Tibial nerve (tissue), 4 donors: ENCODE measurements around the gene PHACTR1. TPM values are rescaled to one million over a fixed set of nuclear protein-coding genes. Genes with fewer than 3 reads are reported as not detected.

Experiments
- DNase-seq, 2 donors: peaks; one replicate each; pipeline ENCODE4 v3.0.0-alpha.2; 2019; ENCODE audit warnings: low spot score in 2 of 2
- H3K27ac ChIP-seq, 4 donors: fragments of 200-600 bp; sonication (generic) in 3 of 4; one replicate each; pipeline ENCODE4 v1.5.1; 2017 to 2019; ENCODE audit warnings: mild to moderate bottlenecking in 1 of 4
- H3K27me3 ChIP-seq, 2 donors: fragments of 200-600 bp; sonication (generic) in 1 of 2; one replicate each; pipeline versions ENCODE4 v1.5.1 to v1.6.0; 2017 to 2019
- H3K36me3 ChIP-seq, 3 donors: fragments of 200-600 bp; sonication (generic); one replicate each; pipeline ENCODE4 v1.5.1; 2018 to 2019
- H3K4me1 ChIP-seq, 4 donors: fragments of 200-600 bp; sonication (generic) in 3 of 4; one replicate each; pipeline ENCODE4 v1.5.1; 2017 to 2019
- H3K4me3 ChIP-seq, 4 donors: fragments of 200-600 bp; sonication (generic) in 3 of 4; one replicate each; pipeline ENCODE4 v1.5.1; 2017 to 2019; ENCODE audit warnings: mild to moderate bottlenecking in 1 of 4, moderate library complexity in 1 of 4
- H3K9me3 ChIP-seq, 4 donors: fragments of 200-600 bp; sonication (generic) in 3 of 4; one replicate each; pipeline ENCODE4 v1.5.1; 2017 to 2019
- EP300 ChIP-seq, 2 donors: sonication (generic); formaldehyde crosslinking; IDR thresholded peaks; one replicate each; pipeline ENCODE4 v1.6.1; 2017; ENCODE audit warnings: antibody characterized with exemption in 2 of 2, mild to moderate bottlenecking in 1 of 2
- POLR2A ChIP-seq, 2 donors: fragments of 450-650 bp; IDR thresholded peaks; one replicate each; pipeline ENCODE4 v1.6.1; 2017; ENCODE audit warnings: antibody characterized with exemption in 2 of 2, mild to moderate bottlenecking in 2 of 2, moderate library complexity in 2 of 2
- WGBS, 2 donors: methylation state at CpG; one replicate each; pipeline ENCODE4 v1.1.5; 2018; 5-methylcytosine and 5-hydroxymethylcytosine counted together
- total RNA-seq, 4 donors: library from RNA; depleted of rRNA; stranded (reverse); fragments of >200 nt; gene quantifications; one replicate each; pipeline ENCODE4 v1.1.0, GENCODE V29; 2016
- TF ChIP-seq, protein P1 (sequence below), 5 experiments: fragments of 200-600 bp in 3 of 5; fragments of 450-650 bp in 2 of 5; sonication (generic) in 3 of 5; IDR thresholded peaks; one replicate each; pipeline ENCODE4 v1.5.1; 2016 to 2019; ENCODE audit warnings: antibody characterized with exemption in 5 of 5, mild to moderate bottlenecking in 3 of 5, moderate library complexity in 2 of 5

The PHACTR1 gene
- total RNA-seq, 4 donors from 2014 or later: 1.5 to 2.7 (median 1.6) TPM

GRCh38 chr6:12715437-12715836, 1.1 kb upstream of the PHACTR1 start:
- WGBS, 2 donors: 93 to 95% methylated on average over 2 of the region's 2 CpGs
- H3K9me3 ChIP-seq: no peaks in the 10 kb centered on the region
- H3K4me1 ChIP-seq: no peaks in the 10 kb centered on the region
- no peak for DNase-seq
- peaks cover 0 to 25% of the 10 kb centered on the region in 2 donors for H3K27me3 ChIP-seq
- TF ChIP-seq EP300 (IDR thresholded peaks at IDR 0.05): no peak
- no peak for TF ChIP-seq POLR2A (IDR thresholded peaks at IDR 0.05)
- TF ChIP-seq, protein P1, sequence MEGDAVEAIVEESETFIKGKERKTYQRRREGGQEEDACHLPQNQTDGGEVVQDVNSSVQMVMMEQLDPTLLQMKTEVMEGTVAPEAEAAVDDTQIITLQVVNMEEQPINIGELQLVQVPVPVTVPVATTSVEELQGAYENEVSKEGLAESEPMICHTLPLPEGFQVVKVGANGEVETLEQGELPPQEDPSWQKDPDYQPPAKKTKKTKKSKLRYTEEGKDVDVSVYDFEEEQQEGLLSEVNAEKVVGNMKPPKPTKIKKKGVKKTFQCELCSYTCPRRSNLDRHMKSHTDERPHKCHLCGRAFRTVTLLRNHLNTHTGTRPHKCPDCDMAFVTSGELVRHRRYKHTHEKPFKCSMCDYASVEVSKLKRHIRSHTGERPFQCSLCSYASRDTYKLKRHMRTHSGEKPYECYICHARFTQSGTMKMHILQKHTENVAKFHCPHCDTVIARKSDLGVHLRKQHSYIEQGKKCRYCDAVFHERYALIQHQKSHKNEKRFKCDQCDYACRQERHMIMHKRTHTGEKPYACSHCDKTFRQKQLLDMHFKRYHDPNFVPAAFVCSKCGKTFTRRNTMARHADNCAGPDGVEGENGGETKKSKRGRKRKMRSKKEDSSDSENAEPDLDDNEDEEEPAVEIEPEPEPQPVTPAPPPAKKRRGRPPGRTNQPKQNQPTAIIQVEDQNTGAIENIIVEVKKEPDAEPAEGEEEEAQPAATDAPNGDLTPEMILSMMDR (IDR thresholded peaks at IDR 0.05): no peak
- no peak overlapping the region for H3K27ac ChIP-seq
- H3K36me3 ChIP-seq: no peaks in the 10 kb centered on the region
- H3K4me3 ChIP-seq: no peak overlapping the region

- Histone ChIP-seq H3K9me3 (no peaks in the 10 kb centered on the region), H3K4me3 (no peak overlapping the region), H3K27ac (no peak overlapping the region), H3K27me3 (peaks cover 0 to 25% of the 10 kb centered on the region in 2 donors), H3K4me1 (no peaks in the 10 kb centered on the region), H3K36me3 (no peaks in the 10 kb centered on the region)
- DNase-seq: no peak
- TF ChIP-seq POLR2A (IDR thresholded peaks at IDR 0.05) (no peak), EP300 (IDR thresholded peaks at IDR 0.05) (no peak)
- TF ChIP-seq, protein P1 (IDR thresholded peaks at IDR 0.05): no peak
- WGBS, 2 donors: 64 to 70% methylated on average over 9 of the region's 9 CpGs
Measured at GRCh38 chr6:12717356-12717755, 789 bp downstream of the PHACTR1 start.

DNA sequence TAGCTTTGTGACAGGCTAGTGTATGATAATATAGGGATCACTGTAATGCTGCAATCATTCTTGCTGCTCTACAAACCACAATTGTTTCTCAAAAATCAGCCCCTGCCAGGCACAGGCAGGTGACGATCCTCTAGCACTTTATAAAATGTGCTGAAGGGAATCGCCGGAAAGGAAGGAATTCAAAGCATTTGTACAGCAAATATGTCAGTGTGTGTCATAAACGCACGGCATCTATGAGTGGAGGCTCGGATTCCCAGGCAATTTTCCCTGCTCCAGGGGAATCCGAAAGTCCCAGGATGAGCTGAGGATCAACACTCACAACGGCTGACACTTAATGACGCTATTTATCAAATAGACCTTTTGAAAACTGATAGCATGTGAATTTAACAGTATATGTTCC, 1.4 kb downstream of the PHACTR1 start:
- H3K4me1 ChIP-seq: no peaks in the 10 kb centered on the region
- H3K36me3 ChIP-seq: no peaks in the 10 kb centered on the region
- peaks cover 0 to 25% of the 10 kb centered on the region in 2 donors for H3K27me3 ChIP-seq
- DNase-seq: no peak
- H3K27ac ChIP-seq: no peak overlapping the region
- no peak overlapping the region for H3K4me3 ChIP-seq
- H3K9me3 ChIP-seq: no peaks in the 10 kb centered on the region
- 23 to 24% methylated on average over 9 of the region's 9 CpGs for WGBS, 2 donors
- no peak for TF ChIP-seq POLR2A (IDR thresholded peaks at IDR 0.05)
- TF ChIP-seq, protein P1 (IDR thresholded peaks at IDR 0.05): no peak
- no peak for TF ChIP-seq EP300 (IDR thresholded peaks at IDR 0.05)

GRCh38 chr6:12719017-12719416, 2.5 kb downstream of the PHACTR1 start:
- WGBS, 2 donors: 58% methylated on average over 3 of the region's 3 CpGs
- H3K9me3 ChIP-seq: no peaks in the 10 kb centered on the region
- H3K27me3 ChIP-seq: peaks cover 0 to 25% of the 10 kb centered on the region in 2 donors
- no peak overlapping the region for H3K4me3 ChIP-seq
- H3K27ac ChIP-seq: no peak overlapping the region
- no peaks in the 10 kb centered on the region for H3K4me1 ChIP-seq
- DNase-seq: no peak
- TF ChIP-seq POLR2A (IDR thresholded peaks at IDR 0.05) (no peak), EP300 (IDR thresholded peaks at IDR 0.05) (no peak)
- TF ChIP-seq, protein P1 (IDR thresholded peaks at IDR 0.05): no peak
- no peaks in the 10 kb centered on the region for H3K36me3 ChIP-seq

GRCh38 chr6:12720310-12720709, 3.7 kb downstream of the PHACTR1 start:
- H3K4me3 ChIP-seq: no peak overlapping the region
- no peaks in the 10 kb centered on the region for H3K9me3 ChIP-seq
- WGBS, 2 donors: 62 to 74% methylated on average over 7 of the region's 7 CpGs
- H3K4me1 ChIP-seq: no peaks in the 10 kb centered on the region
- no peak overlapping the region for H3K27ac ChIP-seq
- H3K27me3 ChIP-seq: peaks cover 0 to 21% of the 10 kb centered on the region in 2 donors
- TF ChIP-seq, protein P1 (IDR thresholded peaks at IDR 0.05): no peak
- TF ChIP-seq POLR2A (IDR thresholded peaks at IDR 0.05) (no peak), EP300 (IDR thresholded peaks at IDR 0.05) (no peak)
- H3K36me3 ChIP-seq: no peaks in the 10 kb centered on the region
- no peak for DNase-seq
